H1 (cell line): ENCODE results near the gene HPGDS. TPM values are rescaled to one million over a fixed set of nuclear protein-coding genes. Genes with fewer than 3 reads are reported as not detected.

ENCODE experiments used
- CHD2 ChIP-seq: IDR thresholded peaks from 2 replicates; pipeline ENCODE4 v1.6.1; 2012; ENCODE audit warnings: low read length, improper control_type of control experiment
- POU5F1 ChIP-seq: IDR thresholded peaks from 2 replicates; pipeline ENCODE4 v1.6.1; 2011; ENCODE audit warnings: low read depth, mild to moderate bottlenecking, low read length, moderate library complexity
- polyA plus RNA-seq, 7 experiments: library from polyadenylated mRNA; depleted of rRNA in 3 of 7; stranded (reverse) in 5 of 7; unstranded in 2 of 7; fragments of >200 nt in 5 of 7; fragments of 200-250 nt in 2 of 7; gene quantifications; 1 replicate in 5 of 7; 2 replicates in 1 of 7; 4 replicates in 1 of 7; pipeline versions ENCODE4 v1.2.1 to v1.2.3, GENCODE V29; 2011 to 2013; ENCODE audit warnings: missing spikeins in 2 of 7, mixed read lengths in 2 of 7
- total RNA-seq: library from RNA; stranded (reverse); fragmentation: NEBNext Ultra II Directional; extraction: Animal tissue kit (Norgen Biotek cat#: 25700); gene quantifications from 2 replicates; pipeline ENCODE4 v1.2.1, GENCODE V29; 2021

HPGDS gene
- total and polyA plus RNA-seq, 2 of the 8 experiments (the other 6 are each of a cell fraction or from before 2014, with no cell fraction given) = not detected

DNA sequence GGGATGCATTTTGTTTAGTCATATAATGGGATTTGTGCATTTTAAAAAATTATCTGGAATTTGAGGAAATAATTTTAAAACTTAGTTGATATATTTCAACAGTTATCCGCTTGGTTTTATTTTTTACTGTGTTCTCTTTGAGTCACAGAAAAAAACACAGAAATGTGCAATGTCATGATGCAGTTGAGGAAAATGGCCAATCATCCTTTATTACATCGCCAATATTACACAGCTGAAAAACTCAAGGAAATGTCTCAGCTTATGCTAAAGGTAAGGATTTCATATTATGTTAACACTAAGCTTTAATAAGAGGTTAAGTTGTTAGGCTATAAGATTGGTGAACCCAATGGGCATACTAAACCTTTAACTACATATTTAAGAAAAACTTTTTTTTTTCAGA is 63.9 kb downstream of the HPGDS start (continued):
- TF ChIP-seq CHD2 = no peak
- no peak for TF ChIP-seq POU5F1
